HFF-Myc (cell line): ENCODE data around the gene THSD1.
"Not testable (repeated sequence)": the region's sequence is repeated elsewhere in the genome, so short reads cannot be mapped to it uniquely, and the experiment has no call there.

Experiments used
- DNase-seq: peaks from one replicate; pipeline ENCODE4 v3.0.0-alpha.2; 2011; ENCODE audit warnings: low read depth; ENCODE audit errors: extremely low read depth
- H3K4me3 ChIP-seq: replicated peaks from 2 replicates; pipeline ENCODE4 v1.5.1; 2011; ENCODE audit warnings: low read depth, mild to moderate bottlenecking, control low read depth, low read length
- TF ChIP-seq, protein P1 (sequence below): IDR thresholded peaks from 2 replicates; pipeline ENCODE4 v1.5.1; 2012; ENCODE audit warnings: mild to moderate bottlenecking, low read depth, low read length, control low read depth; ENCODE audit errors: missing control alignments

The THSD1 gene

GRCh38 chr13:52412128-52412527 is 6.2 kb upstream of the THSD1 start:
- TF ChIP-seq, protein P1, sequence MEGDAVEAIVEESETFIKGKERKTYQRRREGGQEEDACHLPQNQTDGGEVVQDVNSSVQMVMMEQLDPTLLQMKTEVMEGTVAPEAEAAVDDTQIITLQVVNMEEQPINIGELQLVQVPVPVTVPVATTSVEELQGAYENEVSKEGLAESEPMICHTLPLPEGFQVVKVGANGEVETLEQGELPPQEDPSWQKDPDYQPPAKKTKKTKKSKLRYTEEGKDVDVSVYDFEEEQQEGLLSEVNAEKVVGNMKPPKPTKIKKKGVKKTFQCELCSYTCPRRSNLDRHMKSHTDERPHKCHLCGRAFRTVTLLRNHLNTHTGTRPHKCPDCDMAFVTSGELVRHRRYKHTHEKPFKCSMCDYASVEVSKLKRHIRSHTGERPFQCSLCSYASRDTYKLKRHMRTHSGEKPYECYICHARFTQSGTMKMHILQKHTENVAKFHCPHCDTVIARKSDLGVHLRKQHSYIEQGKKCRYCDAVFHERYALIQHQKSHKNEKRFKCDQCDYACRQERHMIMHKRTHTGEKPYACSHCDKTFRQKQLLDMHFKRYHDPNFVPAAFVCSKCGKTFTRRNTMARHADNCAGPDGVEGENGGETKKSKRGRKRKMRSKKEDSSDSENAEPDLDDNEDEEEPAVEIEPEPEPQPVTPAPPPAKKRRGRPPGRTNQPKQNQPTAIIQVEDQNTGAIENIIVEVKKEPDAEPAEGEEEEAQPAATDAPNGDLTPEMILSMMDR: no peak
- no peak for DNase-seq
- no peak overlapping the region for H3K4me3 ChIP-seq

DNA sequence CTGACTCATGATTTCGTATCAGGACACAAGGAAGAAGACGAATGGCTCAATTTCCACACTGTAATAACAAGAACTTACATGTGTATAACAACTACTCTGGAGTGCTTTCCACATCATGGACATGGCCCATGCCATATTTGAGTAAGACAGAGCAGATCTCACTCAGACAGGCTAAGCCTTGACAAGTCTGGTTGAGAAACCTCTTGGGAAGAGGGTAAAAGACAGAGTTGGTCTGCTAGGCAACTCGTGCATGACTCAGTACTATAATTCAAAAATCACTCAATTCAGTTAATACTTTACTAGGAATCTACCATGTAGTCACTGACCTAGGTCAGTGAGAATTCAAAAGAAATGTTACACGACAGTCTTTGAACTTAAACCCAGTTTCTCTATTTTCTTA is 5.7 kb upstream of the THSD1 start:
- DNase-seq: no peak
- H3K4me3 ChIP-seq: no peak overlapping the region
- TF ChIP-seq, protein P1: no peak

GRCh38 chr13:52408071-52408658 is 2.2 kb upstream of the THSD1 start:
- not testable (repeated sequence) for H3K4me3 ChIP-seq, DNase-seq

DNA sequence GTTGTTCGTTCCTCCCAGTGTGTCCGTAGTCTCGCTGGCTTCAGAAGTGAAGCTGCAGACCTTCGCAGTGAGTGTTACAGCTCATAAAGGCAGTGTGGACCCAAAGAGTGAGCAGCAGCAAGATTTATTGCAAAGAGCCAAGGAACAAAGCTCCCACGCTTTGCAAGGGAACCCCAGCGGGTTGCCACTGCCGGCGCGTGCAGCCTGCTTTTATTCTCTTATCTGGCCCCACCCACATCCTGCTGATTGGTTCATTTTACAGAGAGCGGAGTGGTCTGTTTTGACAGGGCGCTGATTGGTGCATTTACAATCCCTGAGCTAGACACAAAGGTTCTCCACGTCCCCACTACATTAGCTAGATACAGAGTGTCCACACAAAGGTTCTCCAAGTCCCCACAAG is 1.5 kb upstream of the THSD1 start:
- DNase-seq, H3K4me3 ChIP-seq: not testable (repeated sequence)

DNA sequence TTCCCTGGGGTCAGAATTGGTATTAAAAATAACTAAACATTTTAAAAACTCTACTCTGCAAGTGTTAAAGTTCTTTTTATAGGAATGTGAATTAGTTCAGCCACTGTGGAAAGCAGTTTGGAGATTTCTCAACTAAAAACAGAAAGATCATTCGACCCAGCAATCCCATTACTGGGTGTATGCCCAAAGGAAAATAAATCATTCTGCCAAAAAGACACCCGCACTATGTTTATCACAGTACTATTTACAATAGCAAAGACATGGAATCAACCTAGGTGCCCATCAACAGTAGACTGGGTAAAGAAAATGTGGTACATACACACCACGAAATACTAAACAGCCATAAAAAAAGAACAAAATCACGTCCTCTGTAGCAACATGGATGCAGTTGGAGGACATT is 657 bp upstream of the THSD1 start:
- H3K4me3 ChIP-seq: peak overlapping the region; percentile 55
- DNase-seq: no peak
- TF ChIP-seq, protein P1: no peak

GRCh38 chr13:52405369-52405766 is 604 bp downstream of the THSD1 start:
- peak overlapping the region; percentile 55 for H3K4me3 ChIP-seq
- TF ChIP-seq, protein P1: no peak
- no peak for DNase-seq

DNA sequence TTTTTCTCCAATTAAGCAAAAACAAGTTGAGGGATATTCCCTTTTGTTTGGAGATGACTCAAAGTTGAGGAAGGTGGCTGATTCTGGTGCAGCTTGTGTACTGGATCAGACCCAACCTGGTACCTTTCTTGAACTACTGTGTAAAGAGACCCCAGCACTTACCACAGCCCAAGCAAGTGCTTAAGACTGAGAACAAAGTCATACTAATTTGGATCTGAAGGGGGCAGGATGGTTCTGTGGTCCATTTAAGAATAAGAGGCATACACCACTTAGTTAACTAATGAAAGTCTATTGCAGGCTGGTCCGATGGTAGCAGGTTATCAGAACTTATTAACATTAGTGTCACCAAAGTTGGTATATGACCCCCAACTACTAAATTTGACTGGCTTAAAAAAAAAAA is 6.3 kb downstream of the THSD1 start:
- TF ChIP-seq, protein P1: no peak
- no peak overlapping the region for H3K4me3 ChIP-seq
- no peak for DNase-seq

- H3K4me3 ChIP-seq: no peak overlapping the region
- DNase-seq: no peak
- TF ChIP-seq, protein P1: no peak
Measured at GRCh38 chr13:52399046-52399445, 6.9 kb downstream of the THSD1 start.
